Measurements from ENCODE around the gene TMIGD2.

TMIGD2 gene

DNA sequence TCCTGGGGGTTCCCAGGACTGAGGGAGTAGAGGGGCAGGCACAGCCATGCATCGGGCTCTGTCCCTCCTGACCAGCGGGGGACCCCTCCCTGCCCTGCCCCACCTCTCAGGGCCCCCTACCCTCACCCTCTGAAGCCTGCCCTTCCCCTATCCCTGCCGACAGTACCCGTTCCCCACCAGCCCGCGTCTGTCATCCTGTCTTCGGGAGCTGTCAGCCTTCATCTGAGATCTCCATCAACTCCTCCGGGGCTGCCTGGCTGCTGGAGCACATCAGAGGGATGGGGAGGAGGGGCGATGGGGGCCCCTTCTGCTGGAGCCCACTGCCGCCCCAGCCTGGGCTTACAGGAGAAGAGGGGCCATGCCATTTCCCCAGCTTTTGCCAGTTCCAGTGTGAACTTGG lies 29.3 kb downstream of the TMIGD2 start:
- TF ChIP-seq, protein P1, sequence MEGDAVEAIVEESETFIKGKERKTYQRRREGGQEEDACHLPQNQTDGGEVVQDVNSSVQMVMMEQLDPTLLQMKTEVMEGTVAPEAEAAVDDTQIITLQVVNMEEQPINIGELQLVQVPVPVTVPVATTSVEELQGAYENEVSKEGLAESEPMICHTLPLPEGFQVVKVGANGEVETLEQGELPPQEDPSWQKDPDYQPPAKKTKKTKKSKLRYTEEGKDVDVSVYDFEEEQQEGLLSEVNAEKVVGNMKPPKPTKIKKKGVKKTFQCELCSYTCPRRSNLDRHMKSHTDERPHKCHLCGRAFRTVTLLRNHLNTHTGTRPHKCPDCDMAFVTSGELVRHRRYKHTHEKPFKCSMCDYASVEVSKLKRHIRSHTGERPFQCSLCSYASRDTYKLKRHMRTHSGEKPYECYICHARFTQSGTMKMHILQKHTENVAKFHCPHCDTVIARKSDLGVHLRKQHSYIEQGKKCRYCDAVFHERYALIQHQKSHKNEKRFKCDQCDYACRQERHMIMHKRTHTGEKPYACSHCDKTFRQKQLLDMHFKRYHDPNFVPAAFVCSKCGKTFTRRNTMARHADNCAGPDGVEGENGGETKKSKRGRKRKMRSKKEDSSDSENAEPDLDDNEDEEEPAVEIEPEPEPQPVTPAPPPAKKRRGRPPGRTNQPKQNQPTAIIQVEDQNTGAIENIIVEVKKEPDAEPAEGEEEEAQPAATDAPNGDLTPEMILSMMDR (IDR thresholded peaks at IDR 0.05; ENCODE audit: low read length, missing control alignments), result no peak
- H3K4me3 ChIP-seq (replicated peaks; ENCODE audit: low read depth, low read length), result no peak overlapping the region
- no peak for DNase-seq (ENCODE audit: low read depth)

DNA sequence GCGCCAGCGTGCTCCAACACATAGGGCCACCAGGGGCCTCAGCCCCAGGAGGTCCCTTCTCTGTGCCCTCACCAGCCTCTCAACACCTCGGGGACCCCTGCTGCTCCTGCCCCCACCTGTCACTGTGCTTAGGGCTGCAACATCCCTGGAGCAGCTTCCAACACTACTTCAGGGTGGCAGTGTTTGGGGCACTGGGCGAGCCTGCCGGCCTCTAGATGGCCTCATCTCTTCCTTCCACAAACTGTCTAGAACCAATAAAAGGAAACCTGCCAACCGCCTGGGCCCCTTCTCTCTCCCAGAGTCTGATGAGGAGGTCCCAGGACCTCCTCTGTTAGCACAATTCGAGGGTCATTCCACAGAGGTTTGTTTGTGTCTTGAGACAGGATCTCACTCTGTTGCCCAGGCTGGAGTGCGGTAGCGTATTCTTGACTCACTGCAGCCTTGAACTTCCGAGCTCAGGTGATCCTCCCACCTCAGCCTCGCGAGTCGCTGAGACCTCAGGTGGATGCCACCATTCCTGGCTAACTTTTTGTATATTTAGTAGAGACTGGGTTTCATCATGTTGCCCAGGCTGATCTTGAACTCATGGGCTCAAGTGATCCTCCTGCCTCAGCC lies 33.3 kb downstream of the TMIGD2 start:
- TF ChIP-seq, protein P1 (IDR thresholded peaks at IDR 0.05; ENCODE audit: low read length, missing control alignments), result no peak
- DNase-seq (ENCODE audit: low read depth), result no peak
- H3K4me3 ChIP-seq (replicated peaks; ENCODE audit: low read depth, low read length), result no peak overlapping the region

DNA sequence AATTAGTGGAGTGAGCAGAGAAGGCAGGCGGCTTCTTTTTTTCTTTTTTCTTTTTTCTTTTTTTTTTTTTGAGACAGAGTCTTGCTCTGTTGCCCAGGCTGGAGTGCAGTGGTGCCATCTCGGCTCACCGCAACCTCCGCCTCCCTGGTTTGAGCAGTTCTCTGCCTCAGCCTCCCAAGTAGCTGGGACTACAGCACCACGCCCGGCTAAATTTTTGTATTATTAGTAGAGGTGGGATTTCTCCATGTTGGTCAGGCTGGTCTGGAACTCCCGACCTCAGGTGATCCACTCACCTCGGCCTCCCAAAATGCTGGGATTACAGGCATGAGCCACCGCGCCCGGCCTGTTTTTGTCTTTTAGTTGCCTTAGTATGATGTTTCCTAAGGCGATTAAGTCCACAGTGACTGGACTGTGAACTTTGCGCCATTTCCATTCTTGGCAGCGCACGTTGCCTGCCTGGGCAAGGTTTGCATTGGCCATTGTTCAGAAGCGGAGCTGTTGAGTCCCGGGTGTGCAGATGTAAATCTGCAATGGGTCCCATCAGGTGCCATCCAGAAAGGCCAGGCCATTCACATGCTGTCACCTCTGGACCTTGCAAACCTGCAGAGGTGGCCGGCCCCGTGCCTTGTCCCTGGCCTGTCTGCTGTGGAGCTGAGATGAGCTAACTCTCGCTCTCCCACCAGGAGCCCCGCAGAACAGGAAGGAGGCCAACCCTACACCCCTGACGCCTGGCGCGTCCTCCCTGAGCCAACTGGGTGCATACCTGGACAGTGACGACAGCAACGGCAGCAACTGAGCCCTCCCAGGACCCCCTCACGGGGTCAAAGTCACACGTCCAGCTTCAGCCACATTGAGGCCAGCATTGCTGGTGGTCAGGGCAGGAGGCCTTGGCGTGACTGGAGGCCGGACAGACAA lies 34.0 kb downstream of the TMIGD2 start:
- no peak for DNase-seq (ENCODE audit: low read depth)
- no peak overlapping the region for H3K4me3 ChIP-seq (replicated peaks; ENCODE audit: low read depth, low read length)
- TF ChIP-seq, protein P1 (IDR thresholded peaks at IDR 0.05; ENCODE audit: low read length, missing control alignments), result no peak

DNA sequence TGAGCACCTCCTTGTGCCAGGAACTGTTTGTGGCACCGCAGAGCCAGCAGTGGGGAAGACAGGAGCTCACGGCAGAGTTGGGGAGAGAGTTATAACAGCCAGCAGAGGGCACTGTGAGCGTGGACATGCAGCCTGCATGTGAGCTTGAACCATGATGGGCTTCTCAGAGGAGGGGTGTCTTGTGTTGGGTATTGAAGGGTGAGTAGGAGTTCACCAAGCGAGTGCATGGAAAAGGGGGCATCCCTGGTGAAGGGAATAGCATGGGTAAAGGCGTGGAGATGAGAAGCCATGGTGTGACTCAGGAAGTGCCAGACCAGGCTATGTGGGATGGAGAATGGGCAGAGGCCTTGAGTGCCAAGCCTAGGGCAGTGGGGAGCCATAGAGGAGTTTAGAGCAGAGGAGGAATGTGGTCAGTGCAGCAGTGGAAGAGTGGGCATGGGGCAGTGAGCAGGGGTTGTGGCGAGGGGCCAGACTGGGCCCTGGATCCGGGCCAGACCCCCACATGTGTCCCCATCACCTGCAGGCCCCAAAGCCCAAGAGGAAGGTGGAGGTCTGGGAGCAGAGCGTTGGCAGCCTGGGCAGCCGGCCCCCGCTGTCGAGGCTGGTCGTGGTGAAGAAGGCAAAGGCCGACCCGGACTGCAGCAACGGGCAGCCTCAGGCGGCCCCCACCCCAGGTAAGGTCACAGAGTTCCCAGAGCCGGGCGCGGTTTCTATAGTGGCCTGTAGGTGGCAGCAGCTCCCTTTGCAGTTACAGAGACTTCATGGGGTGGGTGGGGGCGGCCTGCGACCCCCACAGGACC lies 34.9 kb downstream of the TMIGD2 start:
- TF ChIP-seq, protein P1 (IDR thresholded peaks at IDR 0.05; ENCODE audit: low read length, missing control alignments), result peak; percentile 60
- no peak overlapping the region for H3K4me3 ChIP-seq (replicated peaks; ENCODE audit: low read depth, low read length)
- peak; percentile 57 for DNase-seq (ENCODE audit: low read depth)

DNA sequence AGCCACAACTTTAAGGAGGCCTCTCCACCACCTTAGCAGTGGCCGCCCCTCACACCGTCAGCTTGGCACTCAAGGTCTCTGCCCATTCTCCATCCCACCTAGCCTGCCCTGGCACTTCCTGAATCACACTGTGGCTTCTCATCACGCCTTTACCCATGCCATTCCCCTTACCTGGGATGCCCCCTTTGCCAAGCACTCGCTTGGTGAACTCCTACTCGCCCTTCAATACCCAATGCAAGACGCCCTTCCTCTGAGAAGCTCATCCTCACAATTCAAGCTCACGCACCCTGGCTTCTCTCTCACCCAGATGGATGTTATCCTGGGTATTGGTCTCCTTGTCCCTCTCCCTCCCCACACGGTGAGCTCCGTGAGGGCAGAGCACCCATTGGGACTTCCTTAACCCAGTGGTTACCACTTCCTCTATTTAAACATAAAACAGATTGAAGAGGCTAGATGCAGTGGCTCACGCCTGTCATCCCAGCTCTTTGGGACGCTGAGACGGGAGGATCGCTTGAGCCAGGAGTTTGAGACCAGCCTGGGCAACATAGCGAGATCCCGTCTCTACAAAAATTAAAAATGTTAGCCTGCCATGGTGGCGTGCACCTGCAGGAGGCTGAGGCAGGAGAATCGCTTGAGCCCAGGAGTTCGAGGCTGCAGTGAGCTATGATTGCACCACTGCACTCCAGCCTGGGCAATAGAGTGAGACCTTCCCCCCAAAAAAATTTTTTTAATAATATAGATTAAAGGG lies 35.8 kb downstream of the TMIGD2 start:
- H3K4me3 ChIP-seq (replicated peaks; ENCODE audit: low read depth, low read length), result no peak overlapping the region
- DNase-seq (ENCODE audit: low read depth), result no peak
- TF ChIP-seq, protein P1 (IDR thresholded peaks at IDR 0.05; ENCODE audit: low read length, missing control alignments), result no peak

GRCh38 chr19:4264812-4265211 lies 37.4 kb downstream of the TMIGD2 start:
- TF ChIP-seq, protein P1 (IDR thresholded peaks at IDR 0.05; ENCODE audit: low read length, missing control alignments), result no peak
- H3K4me3 ChIP-seq (replicated peaks; ENCODE audit: low read depth, low read length), result no peak overlapping the region
- DNase-seq (ENCODE audit: low read depth), result no peak
